GM18517 (cell line): ENCODE data around the gene TNS1.
"Not testable (repeated sequence)": the region's sequence is repeated elsewhere in the genome, so short reads cannot be mapped to it uniquely, and the experiment has no call there.

ENCODE experiments used
- ATAC-seq: cut with Tn5 transposase; IDR thresholded peaks from one replicate; pipeline ENCODE4 v1.9.1; 2021; ENCODE audit warnings: mild to moderate bottlenecking, moderate library complexity; ENCODE audit not compliant: unreplicated experiment

The TNS1 gene

GRCh38 chr2:217822296-217823252, 180.2 kb downstream of the TNS1 start:
- no peak for ATAC-seq

GRCh38 chr2:217821536-217822147, 181.2 kb downstream of the TNS1 start:
- ATAC-seq = no peak

- ATAC-seq = no peak
Observed at GRCh38 chr2:217820904-217821303, 181.9 kb downstream of the TNS1 start.

GRCh38 chr2:217820091-217820819, 182.5 kb downstream of the TNS1 start:
- no peak for ATAC-seq

GRCh38 chr2:217818293-217818850, 184.4 kb downstream of the TNS1 start:
- no peak for ATAC-seq

- no peak for ATAC-seq
Observed at GRCh38 chr2:217817466-217818292, 185.1 kb downstream of the TNS1 start.

GRCh38 chr2:217816396-217816869, 186.4 kb downstream of the TNS1 start:
- ATAC-seq = no peak

- ATAC-seq = no peak
Observed at GRCh38 chr2:217813828-217814227, 189.0 kb downstream of the TNS1 start.

GRCh38 chr2:217812170-217812569, 190.6 kb downstream of the TNS1 start:
- ATAC-seq = no peak

- no peak for ATAC-seq
Observed at GRCh38 chr2:217810260-217810659, 192.5 kb downstream of the TNS1 start.

GRCh38 chr2:217809736-217810135, 193.1 kb downstream of the TNS1 start:
- no peak for ATAC-seq

- not testable (repeated sequence) for ATAC-seq
Observed at GRCh38 chr2:217808967-217809366, 193.8 kb downstream of the TNS1 start.

- no peak for ATAC-seq
Observed at GRCh38 chr2:217808326-217808725, 194.5 kb downstream of the TNS1 start.

- ATAC-seq = no peak
Observed at GRCh38 chr2:217807753-217808152, 195.0 kb downstream of the TNS1 start.

- ATAC-seq = no peak
Observed at GRCh38 chr2:217807025-217807424, 195.8 kb downstream of the TNS1 start.

- ATAC-seq = no peak
Observed at GRCh38 chr2:217806482-217806765, 196.4 kb downstream of the TNS1 start.

- no peak for ATAC-seq
Observed at GRCh38 chr2:217805668-217806481, 196.9 kb downstream of the TNS1 start.

- ATAC-seq = no peak
Observed at GRCh38 chr2:217804791-217805667, 197.8 kb downstream of the TNS1 start.

- no peak for ATAC-seq
Observed at GRCh38 chr2:217804338-217804737, 198.5 kb downstream of the TNS1 start.
